ENCODE results near the gene GPER1.

- no peak for TF ChIP-seq POLR2A (IDR thresholded peaks at IDR 0.05; ENCODE audit: low read length)
- TF ChIP-seq GATA1 (IDR thresholded peaks at IDR 0.05; ENCODE audit: low read depth, low read length) = no peak
These were observed 6.6 kb upstream of the GPER1 start for GRCh38 chr7:1081336-1081735.

Measured in erythroblast (primary cell).